HepG2 (cell line): ENCODE measurements around the gene DMRTA2. TPM values are rescaled to one million over a fixed set of nuclear protein-coding genes. Genes with fewer than 3 reads are reported as not detected.

Experiments
- AKAP8 ChIP-seq: sonication (generic); formaldehyde crosslinking; IDR thresholded peaks from 2 replicates; pipeline ENCODE4 v1.5.1; 2020; ENCODE audit warnings: mild to moderate bottlenecking, missing genetic modification reagents
- CAMTA2 ChIP-seq: sonication (generic); formaldehyde crosslinking; IDR thresholded peaks from 2 replicates; pipeline ENCODE4 v1.4.0; 2020; ENCODE audit warnings: mild to moderate bottlenecking, missing genetic modification reagents, borderline replicate concordance
- CTCF ChIP-seq: sonication (generic); formaldehyde crosslinking; IDR thresholded peaks from 2 replicates; pipeline ENCODE4 v1.5.0; 2020; ENCODE audit warnings: mild to moderate bottlenecking, missing genetic modification reagents, moderate library complexity
- DRAP1 ChIP-seq: IDR thresholded peaks from 2 replicates; pipeline ENCODE4 v1.6.1; 2016; ENCODE audit warnings: missing genetic modification reagents, missing compliant biosample characterization
- FLYWCH1 ChIP-seq: sonication (generic); formaldehyde crosslinking; IDR thresholded peaks from 2 replicates; pipeline ENCODE4 v1.8.1; 2023; ENCODE audit warnings: mild to moderate bottlenecking, missing genetic modification reagents
- HMG20A ChIP-seq: IDR thresholded peaks from 2 replicates; pipeline ENCODE4 v1.6.1; 2016; ENCODE audit warnings: borderline replicate concordance
- HNRNPH1 ChIP-seq: fragments of 200-400 bp; formaldehyde crosslinking; optimal IDR thresholded peaks from 2 replicates; pipeline ENCODE3; 2017; ENCODE audit warnings: mild to moderate bottlenecking, low read depth, low read length
- MAZ ChIP-seq, 2 experiments: sonication (generic) in 1 of 2; formaldehyde crosslinking in 1 of 2; IDR thresholded peaks; 2 replicates each; pipeline versions ENCODE4 v1.5.0 to v1.6.1; 2012 to 2020; ENCODE audit warnings: low read depth in 2 of 2, mild to moderate bottlenecking in 2 of 2, borderline replicate concordance in 1 of 2, improper control_type of control experiment in 1 of 2, low read length in 1 of 2, missing genetic modification reagents in 1 of 2, moderate library complexity in 1 of 2
- MTF1 ChIP-seq: sonication (generic); formaldehyde crosslinking; IDR thresholded peaks from 2 replicates; pipeline ENCODE4 v1.5.0; 2020; ENCODE audit warnings: missing genetic modification reagents
- PAWR ChIP-seq: sonication (generic); formaldehyde crosslinking; IDR thresholded peaks from 2 replicates; pipeline ENCODE4 v1.4.0; 2020; ENCODE audit warnings: missing genetic modification reagents, mild to moderate bottlenecking, borderline replicate concordance
- PHB2 ChIP-seq: fragments of 450-650 bp; IDR thresholded peaks from 2 replicates; pipeline ENCODE4 v1.6.1; 2018; ENCODE audit not compliant: partially characterized antibody
- PHF8 ChIP-seq: sonication (generic); formaldehyde crosslinking; IDR thresholded peaks from 2 replicates; pipeline ENCODE4 v1.5.0; 2020; ENCODE audit warnings: missing genetic modification reagents
- SMC3 ChIP-seq: IDR thresholded peaks from 2 replicates; pipeline ENCODE4 v1.6.1; 2011; ENCODE audit warnings: low read length, improper control_type of control experiment
- TARDBP ChIP-seq: sonication (generic); formaldehyde crosslinking; IDR thresholded peaks from 2 replicates; pipeline ENCODE4 v1.8.0; 2022; ENCODE audit warnings: mild to moderate bottlenecking, missing genetic modification reagents
- XRCC5 ChIP-seq: fragments of 200-400 bp; formaldehyde crosslinking; optimal IDR thresholded peaks from 2 replicates; pipeline ENCODE3; 2017; ENCODE audit warnings: mild to moderate bottlenecking, low read length
- ZBTB4 ChIP-seq: sonication (generic); formaldehyde crosslinking; IDR thresholded peaks from 2 replicates; pipeline ENCODE4 v1.4.0; 2020; ENCODE audit warnings: missing genetic modification reagents, mild to moderate bottlenecking, borderline replicate concordance
- ZNF33B ChIP-seq: sonication (generic); formaldehyde crosslinking; IDR thresholded peaks from 2 replicates; pipeline ENCODE4 v1.5.1; 2020; ENCODE audit warnings: mild to moderate bottlenecking, missing genetic modification reagents
- ZNF468 ChIP-seq: sonication (generic); formaldehyde crosslinking; IDR thresholded peaks from 2 replicates; pipeline ENCODE4 v1.8.0; 2022; ENCODE audit warnings: mild to moderate bottlenecking, moderate library complexity, missing genetic modification reagents
- ZNF619 ChIP-seq: sonication (generic); formaldehyde crosslinking; IDR thresholded peaks from 2 replicates; pipeline ENCODE4 v1.4.0; 2020; ENCODE audit warnings: mild to moderate bottlenecking, missing genetic modification reagents
- ZNF652 ChIP-seq: IDR thresholded peaks from 2 replicates; pipeline ENCODE4 v1.6.1; 2016; ENCODE audit warnings: low read depth, borderline replicate concordance
- ZNF83 ChIP-seq: sonication (generic); formaldehyde crosslinking; IDR thresholded peaks from 2 replicates; pipeline ENCODE4 v1.4.0; 2020; ENCODE audit warnings: missing genetic modification reagents, mild to moderate bottlenecking, borderline replicate concordance
- polyA plus RNA-seq, 8 experiments: library from polyadenylated mRNA; depleted of rRNA in 3 of 8; stranded (reverse) in 7 of 8; unstranded in 1 of 8; fragments of >200 nt; fragmentation: Illumina TruSeq in 4 of 8; extraction: Trizol in 4 of 8; gene quantifications; 2 replicates each; pipeline versions ENCODE4 v1.2.1 to v1.2.3, GENCODE V29; 2011 to 2016; ENCODE audit warnings: low read depth in 4 of 8, missing spikeins in 1 of 8, mixed read lengths in 1 of 8; ENCODE audit not compliant: insufficient read depth in 1 of 8
- total RNA-seq, 5 experiments: library from RNA; depleted of rRNA; stranded (reverse); fragments of >200 nt; fragmentation: Illumina TruSeq; extraction: Trizol; gene quantifications; 2 replicates each; pipeline ENCODE4 v1.2.3, GENCODE V29; 2016; ENCODE audit warnings: low read depth in 1 of 5
- TF ChIP-seq, protein P1 (sequence below): sonication (generic); formaldehyde crosslinking; IDR thresholded peaks from 2 replicates; pipeline ENCODE4 v1.4.0; 2020; ENCODE audit warnings: low read depth, mild to moderate bottlenecking, missing genetic modification reagents

The DMRTA2 gene
- total and polyA plus RNA-seq, 2 of the 13 experiments (the other 11 are each of a cell fraction or from before 2014, with no cell fraction given), result not detected

DNA sequence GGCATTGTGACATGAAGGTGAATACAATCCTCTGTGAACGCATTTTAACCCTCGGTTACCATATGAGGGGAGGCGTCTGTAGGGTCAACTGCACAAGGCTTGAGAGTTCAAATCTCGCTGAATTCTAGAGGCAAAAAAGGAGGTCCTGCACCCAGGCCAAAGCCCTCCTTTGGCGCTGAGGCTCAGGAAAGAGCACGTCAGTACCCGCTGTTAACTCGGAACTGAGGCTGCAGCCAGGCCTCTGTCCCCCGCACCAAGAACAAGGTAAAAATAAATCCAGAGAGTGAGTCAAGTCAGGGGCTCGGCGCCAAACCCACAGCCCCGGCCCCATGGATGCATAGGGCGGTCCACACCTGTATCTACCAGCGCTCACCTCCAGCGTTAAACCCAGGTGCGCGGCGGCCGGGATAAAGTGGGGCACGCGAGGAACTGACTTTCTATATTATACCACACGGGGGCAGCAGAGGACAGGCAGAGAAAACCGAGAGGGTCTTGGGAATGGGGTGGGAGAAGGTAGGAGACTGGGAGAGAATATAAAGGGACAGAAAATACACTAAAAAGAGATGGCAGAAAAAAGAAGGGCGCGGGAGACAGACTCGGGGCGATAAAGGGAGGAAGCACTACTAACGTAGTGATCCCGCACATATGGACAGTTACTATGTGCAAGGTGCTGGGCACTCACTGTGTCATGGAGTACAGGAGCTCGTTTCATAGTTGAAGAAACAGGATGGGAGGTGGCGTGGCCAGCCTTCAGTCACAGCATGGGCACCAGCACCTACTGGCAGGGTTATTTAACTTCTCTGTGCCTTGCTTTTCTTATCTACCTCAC, 54.9 kb downstream of the DMRTA2 start (continued):
- TF ChIP-seq DRAP1 (CRISPR knock-in tag) (no peak), MAZ (IDR thresholded peaks at IDR 0.05; ENCODE audit: borderline replicate concordance, low read depth, low read length) (no peak), MAZ (CRISPR knock-in tag; IDR thresholded peaks at IDR 0.05; ENCODE audit: low read depth) (no peak), HMG20A (no peak), PHF8 (CRISPR knock-in tag) (no peak), PAWR (CRISPR knock-in tag) (no peak), CTCF (CRISPR knock-in tag) (peak; percentile 84), PHB2 (no peak), AKAP8 (CRISPR knock-in tag) (no peak), ZNF83 (CRISPR knock-in tag) (no peak), ZNF619 (CRISPR knock-in tag) (0 out of 2 replicates have a peak, but pooled peaks have one; percentile 53), MTF1 (CRISPR knock-in tag) (no peak), XRCC5 (peak; percentile 40), CAMTA2 (no peak), ZNF652 (CRISPR knock-in tag) (no peak), SMC3 (peak; percentile 74), ZBTB4 (CRISPR knock-in tag) (no peak), ZNF468 (CRISPR knock-in tag) (no peak), HNRNPH1 (no peak), FLYWCH1 (no peak), ZNF33B (CRISPR knock-in tag) (no peak), TARDBP (CRISPR knock-in tag) (no peak)
- TF ChIP-seq, protein P1, sequence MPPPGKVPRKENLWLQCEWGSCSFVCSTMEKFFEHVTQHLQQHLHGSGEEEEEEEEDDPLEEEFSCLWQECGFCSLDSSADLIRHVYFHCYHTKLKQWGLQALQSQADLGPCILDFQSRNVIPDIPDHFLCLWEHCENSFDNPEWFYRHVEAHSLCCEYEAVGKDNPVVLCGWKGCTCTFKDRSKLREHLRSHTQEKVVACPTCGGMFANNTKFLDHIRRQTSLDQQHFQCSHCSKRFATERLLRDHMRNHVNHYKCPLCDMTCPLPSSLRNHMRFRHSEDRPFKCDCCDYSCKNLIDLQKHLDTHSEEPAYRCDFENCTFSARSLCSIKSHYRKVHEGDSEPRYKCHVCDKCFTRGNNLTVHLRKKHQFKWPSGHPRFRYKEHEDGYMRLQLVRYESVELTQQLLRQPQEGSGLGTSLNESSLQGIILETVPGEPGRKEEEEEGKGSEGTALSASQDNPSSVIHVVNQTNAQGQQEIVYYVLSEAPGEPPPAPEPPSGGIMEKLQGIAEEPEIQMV, result no peak
